HG03064 (cell line): Measurements from ENCODE around the gene ZNF37A.
"Not testable (repeated sequence)": the region's sequence is repeated elsewhere in the genome, so short reads cannot be mapped to it uniquely, and the experiment has no call there.

ENCODE experiments used
- ATAC-seq: cut with Tn5 transposase; IDR thresholded peaks from one replicate; pipeline ENCODE4 v1.9.1; 2021; ENCODE audit warnings: low read depth; ENCODE audit not compliant: unreplicated experiment

The ZNF37A gene

GRCh38 chr10:38146579-38147333 lies 52.6 kb downstream of the ZNF37A start:
- ATAC-seq: no peak

- no peak for ATAC-seq
Measured at GRCh38 chr10:38147686-38148085, 53.5 kb downstream of the ZNF37A start.

GRCh38 chr10:38150891-38151463 lies 56.8 kb downstream of the ZNF37A start:
- not testable (repeated sequence) for ATAC-seq

- ATAC-seq: no peak
Measured at GRCh38 chr10:38156416-38157269, 62.5 kb downstream of the ZNF37A start.

GRCh38 chr10:38157270-38157685 lies 63.1 kb downstream of the ZNF37A start:
- ATAC-seq: no peak

GRCh38 chr10:38159004-38159403 lies 64.9 kb downstream of the ZNF37A start:
- ATAC-seq: no peak

- no peak for ATAC-seq
Measured at GRCh38 chr10:38163617-38164016, 69.5 kb downstream of the ZNF37A start.

GRCh38 chr10:38174336-38174735 lies 80.2 kb downstream of the ZNF37A start:
- no peak for ATAC-seq

GRCh38 chr10:38184477-38184876 lies 90.3 kb downstream of the ZNF37A start:
- no peak for ATAC-seq
